HG02973 (cell line): ENCODE results near the gene TMEM271.

ENCODE experiments used
- ATAC-seq: cut with Tn5 transposase; IDR thresholded peaks from one replicate; pipeline ENCODE4 v1.9.1; 2021; ENCODE audit warnings: moderate library complexity; ENCODE audit not compliant: unreplicated experiment

Gene TMEM271, protein sequence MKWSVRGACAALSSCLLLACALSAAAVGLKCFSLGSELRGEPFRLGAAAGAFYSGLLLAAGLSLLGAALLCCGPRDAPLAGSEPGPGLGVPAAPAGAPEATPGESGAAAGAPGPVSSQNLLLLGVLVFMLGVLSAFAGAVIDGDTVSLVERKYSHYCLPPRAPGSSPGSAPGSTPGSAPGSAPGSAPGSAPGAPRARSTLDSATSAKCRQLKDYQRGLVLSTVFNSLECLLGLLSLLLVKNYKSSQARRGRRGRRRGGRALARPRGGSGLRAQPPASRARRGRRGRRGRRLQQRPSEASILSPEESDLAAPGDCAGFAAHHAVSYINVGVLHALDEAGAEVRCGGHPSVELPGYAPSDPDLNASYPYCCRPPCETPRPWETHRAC

DNA sequence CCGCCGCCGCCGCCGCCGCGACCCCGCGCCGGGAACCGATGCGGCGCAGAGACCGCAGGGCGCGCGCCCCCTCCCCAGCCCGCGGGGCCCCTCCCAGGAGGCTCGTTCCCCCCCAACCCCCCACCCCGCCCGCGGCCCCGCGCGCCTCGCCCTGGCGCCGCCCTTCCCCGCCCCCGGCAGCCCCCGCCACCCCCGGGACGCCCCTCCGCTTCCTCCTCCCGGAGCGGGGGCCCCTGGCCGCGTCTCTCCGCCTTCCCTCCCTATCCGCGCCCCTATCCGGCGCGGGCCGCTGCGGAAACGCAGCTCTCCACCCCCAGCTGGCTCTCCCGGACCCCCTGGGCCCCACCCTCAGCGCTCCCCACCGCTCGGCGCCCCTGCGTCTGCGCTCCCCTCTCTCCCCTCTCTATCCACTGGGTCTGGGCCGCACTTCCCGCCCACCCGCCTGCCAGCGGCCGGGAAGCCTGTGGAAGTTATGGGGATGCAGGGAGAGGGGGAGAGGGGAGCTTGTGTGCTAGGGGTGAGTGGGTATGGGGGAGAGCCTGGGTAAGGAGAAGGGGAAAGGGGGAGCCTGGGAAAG is at the start of gene TMEM271:
TMEM271 (minus strand) TSS at position 51 of the 577 bp plus-strand sequence. CDS start 233 bp downstream, outside the sequence.
- no peak for ATAC-seq

DNA sequence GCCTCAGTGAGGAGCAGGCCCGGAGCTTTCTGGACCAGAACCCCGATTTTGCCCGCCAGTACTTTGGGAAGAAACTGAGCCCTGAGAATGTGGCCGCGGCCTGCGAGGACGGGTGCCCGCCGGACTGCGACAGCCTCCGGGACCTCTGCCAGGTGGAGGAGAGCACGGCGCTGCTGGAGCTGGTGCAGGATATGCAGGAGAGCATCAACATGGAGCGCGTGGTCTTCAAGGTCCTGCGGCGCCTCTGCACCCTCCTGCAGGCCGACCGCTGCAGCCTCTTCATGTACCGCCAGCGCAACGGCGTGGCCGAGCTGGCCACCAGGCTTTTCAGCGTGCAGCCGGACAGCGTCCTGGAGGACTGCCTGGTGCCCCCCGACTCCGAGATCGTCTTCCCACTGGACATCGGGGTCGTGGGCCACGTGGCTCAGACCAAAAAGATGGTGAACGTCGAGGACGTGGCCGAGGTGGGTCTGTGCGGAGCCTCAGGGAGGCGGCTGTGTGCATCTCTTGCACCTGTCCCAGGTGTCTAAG is 49.6 kb upstream of the TMEM271 start:
- ATAC-seq, result no peak

DNA sequence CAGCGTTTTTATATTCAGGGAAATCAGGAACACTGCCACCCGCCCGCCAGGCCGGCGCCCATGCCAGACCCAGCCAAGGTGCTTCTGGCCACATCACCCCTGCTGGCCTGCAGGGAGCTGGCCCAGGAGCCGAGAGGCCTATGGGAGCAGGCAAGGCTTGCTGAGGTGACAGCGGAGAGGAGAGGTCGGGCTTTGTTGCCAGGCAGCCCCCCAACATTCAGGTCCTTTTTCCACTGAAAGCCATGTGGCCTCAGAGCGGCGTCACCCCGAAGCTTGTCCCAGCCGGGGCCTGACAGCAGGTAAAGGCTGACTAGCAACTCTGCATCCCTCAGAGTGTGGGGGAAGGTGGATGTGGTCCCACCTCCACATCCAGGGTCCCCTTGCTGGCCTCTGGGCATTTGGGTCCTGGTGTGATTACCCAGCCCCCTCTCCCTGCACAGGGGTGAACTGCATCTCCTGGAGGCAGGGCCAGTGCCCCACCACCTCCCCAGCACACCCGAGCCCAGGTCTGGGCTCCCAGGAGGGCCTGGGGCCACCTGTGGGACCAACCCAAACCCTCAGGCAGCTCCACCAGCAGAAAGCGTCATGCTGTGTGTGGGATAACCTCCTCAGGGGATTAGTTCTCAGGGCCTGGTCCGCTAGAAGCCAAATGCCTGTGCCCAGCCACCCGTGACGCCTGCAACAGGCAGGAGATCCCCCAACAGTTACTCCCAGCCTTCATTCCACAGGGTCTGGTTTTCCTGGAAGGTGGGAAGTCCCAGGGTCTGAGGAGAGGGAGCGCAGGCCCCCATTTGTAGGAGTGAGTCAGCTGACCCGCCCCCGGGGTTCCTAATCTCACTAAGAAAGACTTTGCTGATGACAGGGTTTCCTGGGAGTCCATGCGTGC is 48.9 kb upstream of the TMEM271 start, which contains the start of gene PDE6B:
PDE6B (plus strand) TSS at position 869 of the 886 bp plus-strand sequence. CDS start 54 bp downstream, outside the sequence.
- no peak for ATAC-seq

DNA sequence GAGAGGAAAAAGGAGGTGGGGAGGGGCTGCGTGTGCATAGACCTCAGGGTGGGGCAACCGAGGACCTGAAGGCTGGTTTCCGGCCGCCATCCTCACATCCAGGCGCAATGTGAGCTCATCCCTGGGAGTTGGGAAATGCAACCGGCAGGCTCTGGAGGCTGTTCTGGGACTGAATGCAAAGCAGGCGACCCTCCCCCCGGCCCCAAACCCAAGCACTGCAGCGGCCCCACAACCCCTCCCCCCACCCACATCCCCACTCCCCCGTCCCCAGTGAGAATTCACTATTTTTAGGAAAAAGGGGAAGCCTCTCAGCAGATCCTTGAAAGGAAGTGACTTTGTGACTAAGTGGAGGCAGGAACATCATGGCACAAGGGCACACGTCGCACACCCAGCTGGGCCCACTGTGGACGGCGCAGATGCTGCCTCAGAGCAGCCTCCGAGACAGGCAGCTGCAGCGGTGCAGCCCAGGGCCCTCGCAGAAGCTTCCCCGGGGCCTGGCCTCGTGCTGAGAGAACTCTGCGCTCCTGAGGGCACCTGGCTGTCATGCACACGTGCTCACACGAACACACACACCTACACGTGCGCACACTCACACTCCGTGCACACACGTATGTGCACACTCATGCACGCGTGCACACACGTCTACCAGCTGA is 47.9 kb upstream of the TMEM271 start:
- ATAC-seq, result no peak

DNA sequence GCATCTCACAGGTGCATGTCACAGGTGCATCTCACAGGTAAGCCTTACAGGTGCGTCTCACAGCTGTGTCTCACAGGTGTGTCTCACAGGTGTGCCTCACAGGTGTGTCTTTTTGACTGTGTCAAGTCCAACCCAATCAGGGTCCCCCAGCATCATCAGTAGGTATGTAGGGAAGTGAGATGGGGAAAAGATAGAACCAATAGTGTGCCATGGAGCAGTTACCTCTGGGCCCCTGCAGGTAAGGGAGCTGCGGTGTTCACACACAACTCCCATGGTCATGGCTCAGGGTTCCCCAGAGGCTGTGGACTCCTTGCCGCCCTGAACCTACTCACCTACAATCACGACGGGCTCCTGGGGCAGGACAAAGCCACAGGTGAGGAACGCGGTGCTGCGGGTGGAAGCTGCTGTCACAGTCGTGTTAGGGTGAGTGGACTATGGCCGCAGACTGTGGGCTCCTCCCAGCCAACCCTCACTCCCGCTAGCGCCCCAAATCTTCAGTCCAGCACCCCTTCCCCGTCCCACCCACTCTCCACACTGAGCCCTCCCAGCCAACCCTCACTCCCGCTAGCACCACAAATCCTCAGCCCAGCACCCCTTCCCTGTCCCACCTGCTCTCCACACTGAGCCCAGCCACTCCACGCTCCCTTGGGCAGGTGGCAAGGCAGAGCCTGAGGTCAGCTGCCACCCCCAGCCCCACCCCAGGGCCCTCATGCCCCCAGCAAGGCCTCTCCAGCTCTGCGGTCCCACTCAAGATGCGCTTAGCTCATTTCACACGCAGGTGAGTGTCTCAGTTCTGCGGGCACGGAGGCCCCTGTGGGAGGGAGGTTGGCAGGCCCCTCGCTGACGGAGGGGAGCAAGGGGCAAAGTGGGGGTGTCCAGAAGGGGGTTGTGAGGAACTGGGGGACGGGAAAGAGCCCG is 47.2 kb upstream of the TMEM271 start:
- ATAC-seq, result no peak

DNA sequence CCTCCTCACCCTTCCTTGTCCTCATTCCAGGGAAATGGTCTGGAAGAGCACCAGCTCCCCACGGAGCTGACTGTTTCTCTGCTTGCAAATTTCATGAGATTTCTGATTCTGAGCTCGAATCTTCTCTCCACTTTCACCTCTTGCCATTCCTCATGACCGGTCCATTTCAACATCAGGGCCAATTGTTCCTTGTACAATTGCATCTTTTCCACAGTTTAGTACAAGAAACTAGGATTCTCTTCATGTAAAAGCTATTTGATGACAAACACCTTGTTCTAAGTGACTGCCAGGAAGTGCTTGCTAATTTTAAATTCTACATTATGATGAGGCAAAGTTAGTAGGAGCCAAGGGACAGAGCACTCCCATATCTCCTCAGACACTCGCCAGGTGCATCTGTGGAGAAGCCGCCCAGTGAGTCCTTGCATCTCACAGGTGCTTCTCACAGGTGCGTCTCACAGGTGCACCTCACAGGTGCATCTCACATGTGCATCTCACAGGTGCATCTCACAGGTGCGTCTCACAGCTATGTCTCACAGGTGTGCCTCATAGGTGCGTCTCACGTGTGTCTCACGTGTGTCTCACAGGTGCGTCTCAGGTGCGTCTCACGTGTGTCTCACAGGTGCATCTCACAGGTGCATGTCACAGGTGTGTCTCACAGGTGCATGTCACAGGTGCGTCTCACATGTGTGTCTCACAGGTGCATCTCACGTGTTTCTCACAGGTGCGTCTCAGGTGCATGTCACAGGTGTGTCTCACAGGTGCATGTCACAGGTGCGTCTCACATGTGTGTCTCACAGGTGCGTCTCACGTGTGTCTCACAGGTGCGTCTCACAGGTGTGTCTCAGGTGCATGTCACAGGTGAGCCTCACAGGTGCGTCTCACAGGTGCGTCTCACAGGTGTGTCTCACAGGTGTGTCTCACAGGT is 46.2 kb upstream of the TMEM271 start:
- no peak for ATAC-seq

DNA sequence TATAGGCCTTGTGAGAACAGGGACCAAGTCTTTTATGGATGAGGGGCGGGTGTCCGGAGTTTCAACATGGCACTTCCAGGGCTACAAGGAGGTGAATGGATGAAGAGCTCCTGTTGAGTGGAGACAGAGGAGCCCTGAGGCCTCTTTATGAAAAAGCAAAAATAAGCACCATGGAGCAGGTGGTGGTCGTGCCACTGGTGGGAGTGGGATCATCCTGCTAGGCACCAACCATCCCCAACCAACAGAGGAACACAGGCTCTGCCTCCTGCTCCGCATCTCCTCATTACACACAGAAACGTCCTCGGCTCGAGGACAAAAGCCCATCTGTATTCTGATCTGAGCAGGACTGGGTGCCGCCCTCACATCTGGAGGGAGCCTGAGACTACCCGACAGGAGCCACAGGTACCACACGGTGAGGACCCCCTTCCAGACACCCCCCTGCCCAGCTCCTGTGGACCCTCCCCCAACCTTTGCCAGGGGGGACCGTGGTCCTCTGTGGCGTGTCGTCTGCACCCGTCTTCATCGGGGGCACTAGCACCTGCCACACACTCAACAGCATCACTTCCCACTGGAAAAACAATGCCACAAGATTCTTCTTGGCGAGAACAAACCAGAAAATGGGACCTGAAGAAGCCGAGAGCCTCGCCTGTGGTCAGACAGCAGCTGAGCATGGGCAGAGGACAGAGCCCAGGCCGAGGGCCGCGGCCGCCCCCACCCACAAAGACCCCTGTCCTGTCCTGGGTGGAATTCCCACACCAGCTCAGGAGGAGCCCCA is 45.4 kb upstream of the TMEM271 start:
- ATAC-seq, result no peak

DNA sequence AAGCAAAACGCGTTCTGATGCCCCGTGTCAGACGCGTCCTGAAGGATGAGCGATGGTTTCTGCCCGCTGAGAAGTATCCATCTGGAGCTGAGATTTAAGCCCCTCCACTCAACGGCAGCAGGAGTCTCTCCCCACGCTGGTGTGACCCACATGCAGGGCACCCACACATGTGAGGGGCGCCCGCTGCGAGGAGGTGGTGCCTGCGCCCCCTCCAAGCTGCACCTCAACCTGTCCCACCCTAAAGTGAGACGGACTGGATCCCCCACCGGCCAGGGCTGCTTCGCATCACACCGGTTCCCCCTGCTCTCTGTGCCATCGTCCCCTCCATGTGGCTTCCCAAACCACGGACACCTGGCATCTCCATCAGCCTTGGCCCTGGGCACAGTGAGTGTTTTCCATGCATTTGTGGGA is 44.8 kb upstream of the TMEM271 start:
- no peak for ATAC-seq

DNA sequence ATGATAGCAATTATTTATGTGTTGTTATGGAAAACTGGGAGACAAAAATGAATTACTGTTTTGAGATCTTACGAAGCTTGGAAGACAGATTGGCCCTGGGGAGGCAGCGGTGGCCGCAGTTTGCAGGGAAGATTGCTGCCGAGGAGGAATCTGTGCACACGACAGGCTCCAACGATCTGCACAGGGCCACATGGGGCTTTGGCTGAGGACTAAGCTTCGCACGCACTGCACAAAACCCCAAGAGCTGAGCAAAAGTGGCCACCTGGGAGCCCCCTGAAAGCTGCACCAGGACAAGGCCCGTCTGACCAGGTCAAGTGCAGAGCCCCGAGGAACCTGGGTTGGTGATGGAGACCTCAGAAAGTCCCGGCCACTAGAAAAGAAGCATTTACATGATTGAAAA is 44.1 kb upstream of the TMEM271 start:
- no peak for ATAC-seq

DNA sequence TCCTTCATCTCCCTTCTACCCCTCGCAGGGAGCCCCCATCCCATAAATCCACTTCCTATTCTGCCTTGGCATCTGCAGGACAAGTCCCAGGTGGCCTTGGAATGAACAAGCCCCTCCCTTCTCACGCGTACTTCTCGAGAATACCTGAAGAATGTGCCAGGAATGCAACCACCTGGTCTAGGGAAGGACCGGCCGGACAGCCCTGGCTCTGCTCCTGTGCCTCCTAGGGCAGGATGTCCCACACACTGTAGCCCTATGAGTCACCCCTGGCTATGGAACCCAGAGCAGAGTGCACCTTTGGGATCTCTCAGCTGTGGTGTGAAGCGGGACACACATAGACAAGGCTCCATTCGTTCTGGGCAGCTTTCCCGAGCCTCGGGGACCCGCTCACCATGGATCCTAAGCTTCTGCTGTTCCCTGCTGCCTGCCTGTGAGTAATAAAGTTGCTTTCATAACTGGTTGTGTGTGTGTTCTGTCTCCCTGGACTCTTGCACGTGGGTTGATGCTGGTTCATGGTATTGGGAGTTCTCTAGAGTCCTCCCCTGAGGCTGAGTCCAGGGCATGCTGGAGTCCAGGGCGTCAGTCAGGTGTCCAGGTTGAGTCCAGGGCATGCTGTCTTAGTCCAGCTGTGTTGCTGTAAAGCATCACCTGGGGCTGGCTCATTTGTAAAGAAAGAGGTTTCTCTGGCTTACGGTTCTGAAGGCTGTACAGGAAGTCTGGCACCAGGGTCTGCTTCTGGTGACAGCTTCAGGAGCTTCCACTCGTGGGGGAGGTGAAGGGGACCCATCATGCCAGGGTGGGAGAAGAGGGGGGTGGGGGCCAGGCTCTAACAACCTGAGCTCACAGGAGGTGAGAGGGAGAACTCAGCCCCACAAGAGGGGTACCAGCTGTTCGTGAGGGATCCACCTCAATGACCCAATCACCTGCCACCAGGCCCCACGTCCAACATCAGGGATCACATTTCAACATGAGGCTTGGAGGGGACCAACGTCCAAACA is 41.8 kb upstream of the TMEM271 start:
- no peak for ATAC-seq

DNA sequence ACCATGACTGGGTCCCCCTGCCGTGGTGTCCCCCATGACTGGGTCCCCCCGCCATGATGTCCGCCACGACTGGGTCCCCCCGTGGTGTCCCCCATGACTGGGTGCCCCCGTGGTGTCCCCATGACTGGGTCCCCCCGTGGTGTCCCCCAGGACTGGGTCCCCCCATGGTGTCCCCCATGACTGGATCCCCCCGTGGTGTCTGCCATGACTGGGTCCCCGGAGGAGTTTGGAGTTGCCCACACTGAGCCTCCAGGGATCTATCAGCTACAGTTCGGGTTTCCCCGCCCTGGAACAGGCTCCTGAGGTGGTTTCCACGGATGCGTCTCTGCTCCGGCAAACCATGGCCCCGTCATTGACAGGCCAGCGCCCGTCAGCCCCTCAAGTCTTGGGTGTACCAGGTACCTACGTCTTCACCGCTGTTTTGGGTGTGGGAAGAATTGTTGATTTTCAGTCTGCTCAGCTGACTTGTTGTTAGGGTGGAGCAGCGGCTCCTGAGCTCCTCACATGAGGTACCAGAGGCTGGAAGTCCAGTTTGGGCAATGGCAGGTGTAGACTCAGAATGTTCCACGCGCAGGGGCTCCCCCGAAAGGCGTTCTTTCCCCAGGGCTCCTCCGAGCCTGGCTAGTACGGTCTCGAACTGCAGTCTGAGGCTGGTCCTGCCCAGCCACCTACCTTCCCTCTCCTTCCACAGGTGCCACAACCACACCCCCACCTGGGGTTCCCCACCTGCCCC is 41.0 kb upstream of the TMEM271 start:
- no peak for ATAC-seq

DNA sequence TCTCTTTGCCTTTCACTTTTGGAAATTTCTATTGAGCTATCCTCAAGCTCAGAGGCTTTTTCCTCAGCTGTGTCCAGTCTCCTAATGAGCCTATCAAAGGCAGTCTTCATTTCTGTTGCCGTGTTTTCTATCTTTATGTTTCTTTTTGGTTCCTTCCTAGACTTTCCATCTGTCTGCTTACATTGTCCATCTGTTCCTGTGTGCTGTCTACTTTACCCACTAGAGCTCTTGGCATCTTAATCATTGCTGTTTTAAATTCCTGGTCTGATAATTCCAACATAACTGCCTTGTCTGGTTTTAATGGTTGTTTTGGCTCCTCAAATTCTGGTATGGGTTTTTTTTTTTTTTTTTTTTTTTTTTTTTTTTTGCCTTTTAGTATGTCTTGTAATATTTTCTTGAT is 40.0 kb upstream of the TMEM271 start:
- ATAC-seq, result no peak

DNA sequence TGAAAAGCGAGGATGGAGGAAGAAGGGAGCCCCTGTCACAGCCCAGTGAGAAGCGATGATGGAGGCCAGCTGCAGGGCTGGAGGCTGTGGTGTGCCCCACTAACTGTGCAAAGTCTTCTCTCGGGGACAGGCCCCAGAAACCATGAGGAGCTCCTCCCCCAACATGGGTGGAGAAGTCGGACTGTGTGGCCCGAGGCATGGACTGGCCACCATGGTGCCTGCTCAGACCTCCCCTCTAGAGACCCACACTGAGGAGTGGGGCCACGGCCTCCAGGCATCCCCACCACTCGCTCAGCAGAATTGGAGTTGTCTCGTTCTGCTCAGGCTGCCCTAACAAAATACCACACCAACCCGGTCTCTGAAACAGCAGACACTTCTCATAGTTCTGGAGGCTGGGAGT is 37.0 kb upstream of the TMEM271 start:
- ATAC-seq, result no peak

DNA sequence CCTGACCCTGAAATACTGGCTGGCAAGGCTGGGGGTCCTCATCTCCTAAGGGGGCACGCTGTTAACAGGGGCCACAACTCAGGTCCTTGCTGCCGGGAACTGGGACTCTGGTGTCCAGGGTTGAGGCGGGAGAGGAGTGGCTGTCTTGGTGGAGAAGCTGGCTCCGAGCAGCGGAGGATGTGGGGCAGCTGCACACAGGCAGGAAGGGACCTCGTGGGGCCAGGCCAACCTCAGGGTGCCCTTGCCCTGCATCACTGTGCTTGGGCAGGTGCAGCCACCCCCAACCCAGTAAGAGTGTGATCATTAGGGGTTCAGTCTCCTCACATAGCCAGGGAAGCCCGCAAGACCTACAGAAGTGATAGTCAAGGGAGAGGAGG is 36.6 kb upstream of the TMEM271 start:
- no peak for ATAC-seq

DNA sequence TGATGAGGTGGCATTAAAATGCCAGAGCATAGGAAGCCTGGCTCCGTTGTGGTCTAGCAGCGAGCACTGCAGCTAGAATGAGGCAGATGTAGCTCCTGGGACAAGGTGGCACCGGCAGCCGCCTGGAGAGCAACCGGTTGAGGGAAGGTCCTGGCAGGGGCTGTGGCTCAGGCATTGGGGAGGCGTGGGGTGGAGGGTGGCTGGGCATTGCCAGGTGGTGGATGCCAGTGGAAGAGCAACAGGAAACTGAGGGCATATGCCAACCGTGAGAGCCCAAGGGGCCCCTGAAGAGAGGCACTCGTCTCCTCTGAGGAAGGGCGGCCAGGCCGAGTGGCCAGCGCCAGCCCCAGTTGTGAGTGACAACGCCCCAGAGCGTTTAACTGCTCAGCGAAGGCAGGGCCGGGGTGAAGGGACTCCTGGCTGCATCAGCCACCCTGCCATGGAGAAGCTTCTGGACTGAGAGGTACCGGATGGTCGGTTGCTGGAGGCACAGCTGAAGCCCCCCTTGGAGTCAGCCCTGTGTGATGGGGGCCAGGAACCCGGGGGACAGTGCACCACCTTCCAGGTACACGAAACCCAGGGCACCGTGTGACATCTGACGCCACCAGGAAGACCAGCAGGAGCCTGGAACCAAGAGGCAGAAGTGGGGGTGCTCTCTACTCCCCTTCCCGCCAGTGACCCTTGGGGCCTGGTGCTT is 36.1 kb upstream of the TMEM271 start:
- no peak for ATAC-seq
